Measurements from ENCODE around the gene SCUBE3.

The SCUBE3 gene

DNA sequence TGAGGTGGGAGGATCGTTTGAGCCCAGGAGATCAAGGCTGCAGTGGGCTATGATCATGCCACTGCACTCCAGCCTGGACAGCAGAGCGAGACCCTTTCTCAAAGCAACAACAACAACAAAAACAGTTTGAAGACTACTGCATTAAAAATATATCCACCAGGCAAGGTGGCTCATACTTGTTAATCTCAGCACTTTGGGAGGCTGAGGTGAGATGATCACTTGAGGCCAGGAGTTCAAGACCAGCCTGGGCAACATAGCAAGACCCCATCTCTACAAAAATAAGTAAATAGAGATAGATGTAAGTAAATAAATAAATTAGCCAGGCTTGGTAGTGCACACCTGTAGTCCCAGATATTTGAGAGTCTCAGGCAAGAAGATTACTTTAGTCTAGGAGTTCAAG is 58.2 kb downstream of the SCUBE3 start:
- DNase-seq (ENCODE audit: low read depth): no peak

GRCh38 chr6:35273822-35274559 is 60.2 kb downstream of the SCUBE3 start:
- no peak for DNase-seq (ENCODE audit: low read depth)

DNA sequence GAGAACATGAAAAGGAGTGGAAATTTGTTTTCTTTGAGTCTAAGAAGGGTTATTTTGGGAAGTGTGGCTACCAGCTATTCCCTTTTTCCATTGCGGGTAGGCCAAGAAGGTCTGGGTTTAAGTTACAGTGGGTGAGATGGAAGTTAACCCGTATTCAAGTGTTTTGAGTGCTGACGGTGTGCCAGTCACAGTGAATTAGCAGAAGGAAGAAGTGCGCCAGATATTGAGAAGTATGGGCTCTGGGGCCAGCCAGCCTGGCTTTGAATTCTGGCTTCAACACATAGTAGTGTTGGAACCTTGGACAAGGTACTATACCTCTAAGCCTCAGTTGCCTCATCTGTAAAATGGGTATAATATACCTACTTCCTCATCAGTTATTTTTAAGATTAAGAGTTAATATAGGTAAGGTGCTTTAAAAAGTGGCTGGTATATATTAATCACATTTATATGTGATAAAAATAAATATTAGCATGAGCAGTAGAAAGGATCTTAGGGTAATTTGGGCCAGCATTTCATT is 62.0 kb downstream of the SCUBE3 start:
- no peak for DNase-seq (ENCODE audit: low read depth)

- no peak for DNase-seq (ENCODE audit: low read depth)
These were observed 65.0 kb downstream of the SCUBE3 start for GRCh38 chr6:35278708-35279107.

- DNase-seq (ENCODE audit: low read depth): no peak
These were observed 67.1 kb downstream of the SCUBE3 start for GRCh38 chr6:35280903-35281302.

- no peak for DNase-seq (ENCODE audit: low read depth)
These were observed 68.7 kb downstream of the SCUBE3 start for GRCh38 chr6:35282472-35282871.

GRCh38 chr6:35283361-35283760 is 69.6 kb downstream of the SCUBE3 start:
- DNase-seq (ENCODE audit: low read depth): no peak

- no peak for DNase-seq (ENCODE audit: low read depth)
These were observed 74.1 kb downstream of the SCUBE3 start for GRCh38 chr6:35287671-35288396.

DNA sequence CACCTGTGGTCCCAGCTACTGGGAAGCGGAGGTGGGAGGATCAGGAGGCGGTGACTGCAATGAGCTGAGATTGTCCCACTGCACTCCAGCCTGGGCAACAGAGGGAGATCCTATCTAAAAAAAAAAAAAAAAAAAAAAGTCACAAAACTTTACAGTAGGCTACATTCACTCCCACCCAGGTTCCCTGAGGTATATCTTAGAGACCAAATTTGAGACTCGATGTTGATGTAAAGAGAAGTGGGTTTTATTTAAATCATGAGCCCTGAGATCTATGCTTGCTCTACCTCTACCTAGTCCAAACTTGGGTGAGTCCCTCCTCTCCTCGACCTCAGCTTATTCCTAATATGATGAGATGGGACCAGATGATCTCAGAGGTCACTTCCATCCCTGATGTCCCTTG is 75.1 kb downstream of the SCUBE3 start:
- DNase-seq (ENCODE audit: low read depth): no peak

DNA sequence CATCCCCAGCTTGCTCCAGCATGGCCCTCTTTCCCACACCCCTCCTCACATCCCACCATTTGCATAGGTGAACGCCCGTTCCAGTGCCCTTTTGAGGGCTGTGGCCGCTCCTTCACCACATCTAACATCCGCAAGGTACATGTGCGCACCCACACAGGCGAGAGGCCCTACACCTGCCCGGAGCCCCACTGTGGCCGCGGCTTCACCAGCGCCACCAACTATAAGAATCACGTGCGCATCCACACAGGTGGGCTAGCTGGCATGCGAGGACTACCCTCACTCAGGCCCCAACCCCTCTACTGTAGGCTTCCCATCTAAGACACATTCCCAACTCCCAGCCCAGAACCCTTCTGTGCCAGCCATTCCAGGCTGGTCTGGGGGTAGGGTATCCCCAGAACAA is 77.7 kb downstream of the SCUBE3 start:
- no peak for DNase-seq (ENCODE audit: low read depth)

GRCh38 chr6:35292494-35292893 is 78.7 kb downstream of the SCUBE3 start:
- no peak for DNase-seq (ENCODE audit: low read depth)

GRCh38 chr6:35293681-35294080 is 79.9 kb downstream of the SCUBE3 start:
- DNase-seq (ENCODE audit: low read depth): no peak

DNA sequence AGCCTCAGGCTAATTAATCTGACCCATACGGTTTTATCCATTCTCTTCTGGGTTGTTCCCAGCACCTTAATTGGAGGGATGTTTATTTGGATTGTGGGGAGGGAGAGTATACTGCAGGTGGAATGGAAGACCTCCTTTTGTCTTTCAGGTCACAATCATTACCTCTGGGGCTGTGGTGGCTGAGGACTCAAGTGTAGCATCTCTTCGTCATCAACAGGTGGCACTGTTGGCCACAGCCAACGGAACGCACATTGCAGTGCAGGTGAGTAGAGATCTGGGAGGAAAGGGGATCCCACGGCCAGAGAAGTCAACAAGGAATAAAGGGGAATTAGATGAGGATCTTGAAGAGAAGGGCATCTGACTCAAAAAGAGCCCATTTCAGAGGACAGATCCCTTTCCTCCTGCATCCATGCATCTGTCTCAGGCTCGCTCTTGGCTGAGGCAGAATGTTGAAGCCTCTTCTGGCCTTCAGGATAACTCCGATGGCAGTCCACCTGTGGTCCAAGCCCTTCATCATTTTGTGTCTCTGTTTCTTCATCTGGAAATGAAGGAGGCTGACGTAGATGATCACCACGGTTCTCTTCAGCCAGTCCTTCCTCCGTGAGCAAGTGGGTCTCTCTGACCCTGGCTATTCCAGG is 80.7 kb downstream of the SCUBE3 start:
- no peak for DNase-seq (ENCODE audit: low read depth)

- no peak for DNase-seq (ENCODE audit: low read depth)
These were observed 81.3 kb downstream of the SCUBE3 start for GRCh38 chr6:35295036-35295435.

DNA sequence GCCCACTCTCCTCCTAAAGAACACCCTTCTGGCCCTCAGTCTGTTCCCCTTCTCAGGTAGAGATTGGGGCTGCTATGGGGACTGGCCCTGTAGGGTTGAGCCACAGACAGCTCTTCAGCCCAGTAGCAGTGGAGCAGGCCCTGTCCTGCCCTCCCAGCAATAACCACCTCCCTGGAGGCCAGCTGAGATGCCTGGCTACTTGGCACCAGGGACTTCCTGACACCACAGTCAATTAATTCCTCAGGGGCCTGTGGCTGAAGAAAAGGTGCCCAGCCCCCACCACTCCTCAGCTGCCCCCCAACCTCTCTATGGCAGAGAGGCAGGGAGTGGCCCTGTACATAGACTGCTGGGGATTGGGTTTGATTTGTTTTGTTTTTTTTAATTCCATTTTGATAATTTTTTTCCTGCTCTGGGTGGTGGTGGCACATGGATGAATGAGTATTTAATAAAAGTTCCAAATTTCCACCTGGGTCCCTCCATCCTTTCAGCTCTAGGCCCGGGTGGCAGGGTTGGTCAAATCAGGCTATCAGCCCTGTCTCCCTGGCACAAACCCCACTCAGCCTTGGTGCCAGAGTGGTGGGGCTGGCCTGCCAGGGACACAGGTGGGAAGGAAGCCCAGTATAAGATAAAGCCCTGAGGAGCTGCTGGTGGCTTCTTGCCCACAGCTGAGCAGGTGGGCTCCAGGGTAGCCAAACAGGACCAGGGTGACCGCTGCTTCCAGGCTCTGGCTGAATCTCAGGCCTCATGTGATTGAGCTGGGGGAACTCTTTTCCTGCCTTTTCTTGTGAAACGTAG is 82.0 kb downstream of the SCUBE3 start:
- no peak for DNase-seq (ENCODE audit: low read depth)

DNA sequence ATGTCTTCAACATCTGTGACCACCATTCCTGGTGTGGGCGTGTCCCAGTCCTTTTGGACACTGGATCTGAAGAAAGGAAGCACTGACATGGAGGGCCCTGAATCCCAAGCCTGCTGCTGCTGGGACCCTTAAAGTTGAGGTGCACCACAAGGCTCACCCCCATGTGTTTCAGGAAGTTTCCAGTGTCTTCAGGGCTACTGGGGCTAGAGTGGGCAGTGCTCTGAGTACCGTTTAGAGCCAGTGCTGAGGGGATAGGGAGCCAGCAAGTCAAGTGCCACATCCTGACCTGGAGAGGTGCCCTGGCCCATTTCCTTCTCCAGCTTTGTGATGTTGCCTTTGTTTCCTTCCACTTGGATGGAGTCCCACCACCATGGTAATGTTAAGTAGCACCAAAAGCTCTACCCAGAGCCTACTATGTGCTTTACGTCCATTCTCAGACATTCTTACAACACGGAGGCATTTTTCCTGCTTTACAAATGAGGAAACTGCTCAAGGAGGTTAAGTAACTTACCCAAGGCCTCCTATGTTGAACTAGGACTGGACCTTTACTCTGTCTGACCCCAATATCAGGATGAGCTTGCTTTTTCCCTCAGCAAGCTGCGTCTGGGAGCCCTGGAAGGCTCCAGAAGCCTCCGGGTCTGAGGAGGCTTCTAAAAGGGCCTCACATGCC is 83.3 kb downstream of the SCUBE3 start:
- DNase-seq (ENCODE audit: low read depth): no peak

DNA sequence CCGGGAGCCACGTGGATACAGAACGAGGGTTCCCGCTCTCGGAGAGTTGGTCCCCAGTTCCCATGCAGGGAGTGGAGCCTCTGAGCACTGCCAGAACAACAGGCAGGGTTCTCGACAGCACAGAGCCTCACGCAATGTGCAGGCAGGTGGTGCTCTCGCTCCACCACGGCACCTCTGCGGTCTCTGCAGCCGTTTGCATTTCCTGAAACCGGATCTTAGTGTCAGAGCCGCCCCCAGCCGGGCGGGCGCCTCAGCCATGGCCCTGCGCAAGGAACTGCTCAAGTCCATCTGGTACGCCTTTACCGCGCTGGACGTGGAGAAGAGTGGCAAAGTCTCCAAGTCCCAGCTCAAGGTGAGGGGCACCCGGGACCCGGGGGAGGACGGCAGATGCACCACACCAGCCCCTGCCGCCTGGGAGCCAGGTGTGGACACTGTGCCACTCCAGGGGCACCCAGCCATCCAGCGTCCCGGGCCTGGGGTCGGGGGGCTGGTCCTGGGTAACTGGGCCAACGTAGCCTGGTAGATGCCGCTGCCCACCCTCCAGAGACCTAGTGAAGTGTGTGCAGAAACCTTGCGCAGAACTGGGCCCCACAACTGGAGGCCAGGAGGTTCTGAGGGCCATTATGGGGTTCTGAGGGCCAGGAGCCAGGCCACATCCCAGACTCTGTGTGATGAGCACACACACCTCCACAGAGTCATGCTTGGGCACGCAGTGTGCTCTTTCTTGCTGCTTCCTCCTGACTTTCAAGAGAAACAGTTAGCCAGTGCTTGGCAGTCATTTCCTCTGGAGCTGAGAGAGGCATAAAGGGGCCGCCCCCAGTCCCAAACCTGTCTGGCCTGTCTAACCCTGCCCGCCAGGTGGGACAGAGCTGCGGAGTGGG is 84.1 kb downstream of the SCUBE3 start, which contains the start of gene DEF6:
TSS of gene DEF6 (plus strand) at position 218 of the 881 bp plus-strand sequence. CDS start at position 257, 39 bp downstream.
- peak; percentile 81 for DNase-seq (ENCODE audit: low read depth)

GRCh38 chr6:35298625-35299140 is 84.9 kb downstream of the SCUBE3 start:
- DNase-seq (ENCODE audit: low read depth): no peak

GRCh38 chr6:35299674-35300073 is 85.9 kb downstream of the SCUBE3 start:
- no peak for DNase-seq (ENCODE audit: low read depth)

DNA sequence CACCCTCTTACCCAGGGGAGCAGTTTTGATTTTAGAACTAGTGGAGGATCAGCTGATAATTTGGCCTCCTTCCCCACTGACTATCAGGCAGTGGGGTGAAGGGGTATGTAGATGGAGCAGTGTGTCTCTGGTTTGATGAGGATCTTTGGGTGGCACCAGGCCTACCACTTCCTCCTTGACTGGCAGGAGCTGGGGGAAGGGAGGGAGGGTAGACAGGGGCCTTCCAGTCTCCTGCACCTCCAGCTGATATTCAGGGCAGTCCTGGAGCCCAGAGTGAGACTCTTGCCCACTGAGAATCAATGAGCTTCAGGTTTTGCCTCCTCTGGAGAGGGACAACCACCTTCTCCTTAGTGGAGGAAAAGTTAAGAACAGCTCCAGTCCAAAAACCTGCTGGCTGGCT is 87.1 kb downstream of the SCUBE3 start:
- no peak for DNase-seq (ENCODE audit: low read depth)

Measured in activated T-helper 1 cell treated with Interleukin-2 at 50 U/mL for 16 hours (primary cell).